ENCODE results near the gene CHN2.

- no peak for TF ChIP-seq PKNOX1 (IDR thresholded peaks at IDR 0.05)
- no peak for TF ChIP-seq ZNF384 (IDR thresholded peaks at IDR 0.05)
- TF ChIP-seq L3MBTL2 (conservative IDR thresholded peaks at IDR 0.05) = no peak
- no peak for TF ChIP-seq SP1 (IDR thresholded peaks at IDR 0.05)
- TF ChIP-seq ELF4 (IDR thresholded peaks at IDR 0.05) = no peak
- TF ChIP-seq TARDBP (IDR thresholded peaks at IDR 0.05) = no peak
- no peak for TF ChIP-seq LEF1 (IDR thresholded peaks at IDR 0.05; ENCODE audit: borderline replicate concordance)
- no peak for TF ChIP-seq SUZ12 (IDR thresholded peaks at IDR 0.05)
- TF ChIP-seq FOXM1 (IDR thresholded peaks at IDR 0.05; ENCODE audit: borderline replicate concordance) = no peak
- no peak for TF ChIP-seq BHLHE40 (IDR thresholded peaks at IDR 0.05; ENCODE audit: borderline replicate concordance)
- no peak for TF ChIP-seq ARNT (IDR thresholded peaks at IDR 0.05)
These were observed 272.8 kb downstream of the CHN2 start for GRCh38 chr7:29467193-29467926.
